ENCODE measurements around the gene MAST4. TPM values are rescaled to one million over a fixed set of nuclear protein-coding genes. Genes with fewer than 3 reads are reported as not detected.

Gene MAST4
- total RNA-seq, 2 donors from 2014 or later = 30.5 to 47.8 TPM

GRCh38 chr5:67202828-67203227 lies 606.6 kb downstream of the MAST4 start:
- ATAC-seq (ENCODE audit: insufficient number of reproducible peaks, low FRiP score, low read depth) (no peak), DNase-seq (ENCODE audit: low spot score) (no peak)
- H3K27ac ChIP-seq = no peak overlapping the region
- H3K4me3 ChIP-seq = no peak overlapping the region
- H3K4me1 ChIP-seq (ENCODE audit: control insufficient read depth in 1 of 2, low read depth in 2 of 2) = peaks cover 0 to 13% of the 10 kb centered on the region in 2 donors
- TF ChIP-seq CTCF (IDR thresholded peaks at IDR 0.05) = no peak
- H3K9me3 ChIP-seq = no peaks in the 10 kb centered on the region
- no peaks in the 10 kb centered on the region for H3K36me3 ChIP-seq
- H3K27me3 ChIP-seq (replicated peaks; ENCODE audit: insufficient read depth) = no peaks in the 10 kb centered on the region

GRCh38 chr5:67203701-67204074 lies 607.5 kb downstream of the MAST4 start:
- no peak overlapping the region for H3K4me3 ChIP-seq
- ATAC-seq (ENCODE audit: insufficient number of reproducible peaks, low FRiP score, low read depth) (no peak), DNase-seq (ENCODE audit: low spot score) (no peak)
- H3K27me3 ChIP-seq (replicated peaks; ENCODE audit: insufficient read depth) = no peaks in the 10 kb centered on the region
- H3K9me3 ChIP-seq = no peaks in the 10 kb centered on the region
- H3K36me3 ChIP-seq = no peaks in the 10 kb centered on the region
- H3K27ac ChIP-seq = no peak overlapping the region
- H3K4me1 ChIP-seq (ENCODE audit: control insufficient read depth in 1 of 2, low read depth in 2 of 2) = peaks cover 0 to 13% of the 10 kb centered on the region in 2 donors
- no peak for TF ChIP-seq CTCF (IDR thresholded peaks at IDR 0.05)

GRCh38 chr5:67204821-67205220 lies 608.6 kb downstream of the MAST4 start:
- H3K4me1 ChIP-seq (ENCODE audit: control insufficient read depth in 1 of 2, low read depth in 2 of 2) = peaks cover 0 to 17% of the 10 kb centered on the region in 2 donors
- no peak overlapping the region for H3K4me3 ChIP-seq
- no peak for DNase-seq (ENCODE audit: low spot score)
- no peaks in the 10 kb centered on the region for H3K36me3 ChIP-seq
- no peak overlapping the region for H3K27ac ChIP-seq
- no peaks in the 10 kb centered on the region for H3K27me3 ChIP-seq (replicated peaks; ENCODE audit: insufficient read depth)
- TF ChIP-seq CTCF (IDR thresholded peaks at IDR 0.05) = no peak
- ATAC-seq (ENCODE audit: insufficient number of reproducible peaks, low FRiP score, low read depth) = no peak
- H3K9me3 ChIP-seq = no peaks in the 10 kb centered on the region

- DNase-seq (ENCODE audit: low spot score) = no peak
- no peaks in the 10 kb centered on the region for H3K36me3 ChIP-seq
These were observed 609.8 kb downstream of the MAST4 start for GRCh38 chr5:67205981-67206380.

GRCh38 chr5:67206461-67206860 lies 610.3 kb downstream of the MAST4 start:
- TF ChIP-seq CTCF (IDR thresholded peaks at IDR 0.05) = no peak
- H3K27ac ChIP-seq = no peak overlapping the region

More at GRCh38 chr5:67205981-67206380, 609.8 kb downstream of the MAST4 start:
- TF ChIP-seq CTCF (IDR thresholded peaks at IDR 0.05) = no peak
- no peak overlapping the region for H3K4me3 ChIP-seq
- no peaks in the 10 kb centered on the region for H3K9me3 ChIP-seq
- ATAC-seq (ENCODE audit: insufficient number of reproducible peaks, low FRiP score, low read depth) = no peak
- H3K27ac ChIP-seq = no peak overlapping the region
- peaks cover 0 to 17% of the 10 kb centered on the region in 2 donors for H3K4me1 ChIP-seq (ENCODE audit: control insufficient read depth in 1 of 2, low read depth in 2 of 2)
- H3K27me3 ChIP-seq (replicated peaks; ENCODE audit: insufficient read depth) = no peaks in the 10 kb centered on the region

More at GRCh38 chr5:67206461-67206860, 610.3 kb downstream of the MAST4 start:
- no peaks in the 10 kb centered on the region for H3K27me3 ChIP-seq (replicated peaks; ENCODE audit: insufficient read depth)
- no peaks in the 10 kb centered on the region for H3K36me3 ChIP-seq
- H3K9me3 ChIP-seq = no peaks in the 10 kb centered on the region
- H3K4me3 ChIP-seq = no peak overlapping the region
- no peak for DNase-seq (ENCODE audit: low spot score)
- ATAC-seq (ENCODE audit: insufficient number of reproducible peaks, low FRiP score, low read depth) = no peak
- H3K4me1 ChIP-seq (ENCODE audit: control insufficient read depth in 1 of 2, low read depth in 2 of 2) = peaks cover 0 to 17% of the 10 kb centered on the region in 2 donors

Measured in thoracic aorta (tissue), 2 donors.